K562 (cell line): ENCODE data around the gene SANBR. TPM values are rescaled to one million over a fixed set of nuclear protein-coding genes. Genes with fewer than 3 reads are reported as not detected.
A peak's percentile ranks its signal among the peaks of the same experiment; 100 is the strongest.

Experiments
- CHD1 ChIP-seq: fragments of 200-600 bp; sonication (generic); IDR thresholded peaks from one replicate; pipeline ENCODE4 v1.6.1; 2012; ENCODE audit warnings: mild to moderate bottlenecking, moderate library complexity, low read length, inconsistent platforms
- CTBP1 ChIP-seq: fragments of 450-650 bp; IDR thresholded peaks from 2 replicates; pipeline ENCODE4 v1.6.1; 2016; ENCODE audit warnings: borderline replicate concordance
- JUND ChIP-seq, 2 experiments: IDR thresholded peaks; 2 replicates in 1 of 2; 3 replicates in 1 of 2; pipeline ENCODE4 v1.6.1; 2011; ENCODE audit warnings: borderline replicate concordance in 2 of 2, low read depth in 2 of 2, low read length in 2 of 2, improper control_type of control experiment in 1 of 2, missing biosample characterization in 1 of 2, missing genetic modification characterization in 1 of 2, missing genetic modification reagents in 1 of 2
- MIER1 ChIP-seq: fragments of 450-650 bp; IDR thresholded peaks from 2 replicates; pipeline ENCODE4 v1.6.1; 2016; ENCODE audit warnings: antibody characterized with exemption, mild to moderate bottlenecking, low read depth
- ZNF41 ChIP-seq: fragments of 250-450 bp; sonication (Bioruptor Pico); conservative IDR thresholded peaks from 2 replicates; pipeline ENCODE4 v1.4.0; 2020; ENCODE audit warnings: mild to moderate bottlenecking
- polyA plus RNA-seq, 8 experiments: library from polyadenylated mRNA; depleted of rRNA in 4 of 8; stranded (reverse) in 5 of 8; unstranded in 3 of 8; fragments of >200 nt; fragmentation: Nextera tagmentation in 2 of 8; fragmentation: Illumina TruSeq in 1 of 8; extraction: Ambion mirVana in 2 of 8; extraction: Trizol in 1 of 8; gene quantifications; 2 replicates each; pipeline versions ENCODE4 v1.2.1 to v1.2.3, GENCODE V29; 2011 to 2014; ENCODE audit warnings: inconsistent platforms in 1 of 8, missing spikeins in 1 of 8
- total RNA-seq, 7 experiments: library from RNA; depleted of rRNA in 6 of 7; stranded (reverse); fragments of >200 nt in 6 of 7; fragmentation: Illumina TruSeq in 2 of 7; extraction: Trizol in 2 of 7; gene quantifications; 2 replicates each; pipeline versions ENCODE4 v1.2.1 to v1.2.3, GENCODE V29; 2011 to 2021; ENCODE audit warnings: low replicate concordance in 1 of 7
- TF ChIP-seq, protein P1 (sequence below): fragments of 450-650 bp; IDR thresholded peaks from 2 replicates; pipeline ENCODE4 v1.6.1; 2016; ENCODE audit warnings: low read depth
- TF ChIP-seq, protein P2 (sequence below): fragments of 450-650 bp; IDR thresholded peaks from 2 replicates; pipeline ENCODE4 v1.6.1; 2016; ENCODE audit warnings: mild to moderate bottlenecking, moderate library complexity

Gene SANBR
- total and polyA plus RNA-seq, 9 of the 15 experiments (the other 6 are each of a cell fraction or from before 2014, with no cell fraction given): 1.5 to 7.7 (median 6.2) TPM

DNA sequence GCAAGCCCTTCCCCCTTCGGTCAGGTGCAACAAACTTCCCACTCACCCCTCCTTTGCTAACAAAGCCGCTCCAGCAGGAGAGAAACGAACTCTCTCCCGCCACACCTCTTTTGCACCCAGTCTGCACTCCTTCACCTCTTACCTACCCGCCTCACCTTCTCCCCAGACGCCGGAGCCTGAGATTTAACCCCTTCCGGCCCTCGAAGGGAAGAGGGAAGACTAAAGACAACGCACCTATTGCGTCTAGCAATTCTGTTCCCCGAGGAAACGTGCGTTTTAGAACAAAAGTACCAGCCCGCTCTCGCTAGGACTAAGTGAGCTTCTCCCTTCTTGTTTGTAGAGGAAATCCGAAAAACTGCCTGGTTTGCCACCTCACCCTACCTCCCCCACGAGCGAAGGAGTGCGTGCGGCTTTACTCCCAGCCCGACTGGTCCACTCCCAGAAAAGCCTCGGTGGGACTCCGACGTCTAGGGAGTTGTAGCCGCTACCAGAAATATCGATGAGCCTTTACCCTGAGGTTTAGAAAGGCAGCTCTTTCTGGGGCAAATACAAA is 48.6 kb upstream of the SANBR start (continued):
- TF ChIP-seq CHD1: no peak
- TF ChIP-seq, protein P1, sequence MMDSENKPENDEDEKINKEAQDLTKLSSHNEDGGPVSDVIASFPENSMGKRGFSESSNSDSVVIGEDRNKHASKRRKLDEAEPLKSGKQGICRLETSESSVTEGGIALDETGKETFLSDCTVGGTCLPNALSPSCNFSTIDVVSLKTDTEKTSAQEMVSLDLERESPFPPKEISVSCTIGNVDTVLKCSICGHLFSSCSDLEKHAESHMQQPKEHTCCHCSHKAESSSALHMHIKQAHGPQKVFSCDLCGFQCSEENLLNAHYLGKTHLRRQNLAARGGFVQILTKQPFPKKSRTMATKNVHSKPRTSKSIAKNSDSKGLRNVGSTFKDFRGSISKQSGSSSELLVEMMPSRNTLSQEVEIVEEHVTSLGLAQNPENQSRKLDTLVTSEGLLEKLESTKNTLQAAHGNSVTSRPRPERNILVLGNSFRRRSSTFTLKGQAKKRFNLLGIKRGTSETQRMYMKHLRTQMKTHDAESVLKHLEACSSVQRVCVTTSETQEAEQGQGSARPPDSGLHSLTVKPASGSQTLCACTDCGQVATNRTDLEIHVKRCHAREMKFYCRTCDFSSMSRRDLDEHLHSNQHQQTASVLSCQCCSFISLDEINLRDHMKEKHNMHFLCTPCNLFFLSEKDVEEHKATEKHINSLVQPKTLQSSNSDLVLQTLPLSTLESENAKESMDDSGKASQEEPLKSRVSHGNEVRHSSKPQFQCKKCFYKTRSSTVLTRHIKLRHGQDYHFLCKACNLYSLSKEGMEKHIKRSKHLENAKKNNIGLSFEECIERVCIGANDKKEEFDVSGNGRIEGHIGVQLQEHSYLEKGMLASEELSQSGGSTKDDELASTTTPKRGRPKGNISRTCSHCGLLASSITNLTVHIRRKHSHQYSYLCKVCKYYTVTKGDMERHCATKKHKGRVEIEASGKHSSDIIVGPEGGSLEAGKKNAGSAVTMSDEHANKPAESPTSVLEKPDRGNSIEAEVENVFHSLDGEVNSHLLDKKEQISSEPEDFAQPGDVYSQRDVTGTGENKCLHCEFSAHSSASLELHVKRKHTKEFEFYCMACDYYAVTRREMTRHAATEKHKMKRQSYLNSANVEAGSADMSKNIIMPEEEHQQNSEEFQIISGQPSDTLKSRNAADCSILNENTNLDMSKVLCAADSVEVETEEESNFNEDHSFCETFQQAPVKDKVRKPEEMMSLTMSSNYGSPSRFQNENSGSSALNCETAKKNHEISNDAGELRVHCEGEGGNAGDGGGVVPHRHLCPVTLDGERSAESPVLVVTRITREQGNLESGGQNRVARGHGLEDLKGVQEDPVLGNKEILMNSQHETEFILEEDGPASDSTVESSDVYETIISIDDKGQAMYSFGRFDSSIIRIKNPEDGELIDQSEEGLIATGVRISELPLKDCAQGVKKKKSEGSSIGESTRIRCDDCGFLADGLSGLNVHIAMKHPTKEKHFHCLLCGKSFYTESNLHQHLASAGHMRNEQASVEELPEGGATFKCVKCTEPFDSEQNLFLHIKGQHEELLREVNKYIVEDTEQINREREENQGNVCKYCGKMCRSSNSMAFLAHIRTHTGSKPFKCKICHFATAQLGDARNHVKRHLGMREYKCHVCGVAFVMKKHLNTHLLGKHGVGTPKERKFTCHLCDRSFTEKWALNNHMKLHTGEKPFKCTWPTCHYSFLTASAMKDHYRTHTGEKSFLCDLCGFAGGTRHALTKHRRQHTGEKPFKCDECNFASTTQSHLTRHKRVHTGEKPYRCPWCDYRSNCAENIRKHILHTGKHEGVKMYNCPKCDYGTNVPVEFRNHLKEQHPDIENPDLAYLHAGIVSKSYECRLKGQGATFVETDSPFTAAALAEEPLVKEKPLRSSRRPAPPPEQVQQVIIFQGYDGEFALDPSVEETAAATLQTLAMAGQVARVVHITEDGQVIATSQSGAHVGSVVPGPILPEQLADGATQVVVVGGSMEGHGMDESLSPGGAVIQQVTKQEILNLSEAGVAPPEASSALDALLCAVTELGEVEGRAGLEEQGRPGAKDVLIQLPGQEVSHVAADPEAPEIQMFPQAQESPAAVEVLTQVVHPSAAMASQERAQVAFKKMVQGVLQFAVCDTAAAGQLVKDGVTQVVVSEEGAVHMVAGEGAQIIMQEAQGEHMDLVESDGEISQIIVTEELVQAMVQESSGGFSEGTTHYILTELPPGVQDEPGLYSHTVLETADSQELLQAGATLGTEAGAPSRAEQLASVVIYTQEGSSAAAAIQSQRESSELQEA: no peak
- no peak for TF ChIP-seq ZNF41 (CRISPR knock-in tag)
- peak; percentile 78; the same call in 1 of the 2 replicates for TF ChIP-seq CTBP1
- TF ChIP-seq, protein P2, sequence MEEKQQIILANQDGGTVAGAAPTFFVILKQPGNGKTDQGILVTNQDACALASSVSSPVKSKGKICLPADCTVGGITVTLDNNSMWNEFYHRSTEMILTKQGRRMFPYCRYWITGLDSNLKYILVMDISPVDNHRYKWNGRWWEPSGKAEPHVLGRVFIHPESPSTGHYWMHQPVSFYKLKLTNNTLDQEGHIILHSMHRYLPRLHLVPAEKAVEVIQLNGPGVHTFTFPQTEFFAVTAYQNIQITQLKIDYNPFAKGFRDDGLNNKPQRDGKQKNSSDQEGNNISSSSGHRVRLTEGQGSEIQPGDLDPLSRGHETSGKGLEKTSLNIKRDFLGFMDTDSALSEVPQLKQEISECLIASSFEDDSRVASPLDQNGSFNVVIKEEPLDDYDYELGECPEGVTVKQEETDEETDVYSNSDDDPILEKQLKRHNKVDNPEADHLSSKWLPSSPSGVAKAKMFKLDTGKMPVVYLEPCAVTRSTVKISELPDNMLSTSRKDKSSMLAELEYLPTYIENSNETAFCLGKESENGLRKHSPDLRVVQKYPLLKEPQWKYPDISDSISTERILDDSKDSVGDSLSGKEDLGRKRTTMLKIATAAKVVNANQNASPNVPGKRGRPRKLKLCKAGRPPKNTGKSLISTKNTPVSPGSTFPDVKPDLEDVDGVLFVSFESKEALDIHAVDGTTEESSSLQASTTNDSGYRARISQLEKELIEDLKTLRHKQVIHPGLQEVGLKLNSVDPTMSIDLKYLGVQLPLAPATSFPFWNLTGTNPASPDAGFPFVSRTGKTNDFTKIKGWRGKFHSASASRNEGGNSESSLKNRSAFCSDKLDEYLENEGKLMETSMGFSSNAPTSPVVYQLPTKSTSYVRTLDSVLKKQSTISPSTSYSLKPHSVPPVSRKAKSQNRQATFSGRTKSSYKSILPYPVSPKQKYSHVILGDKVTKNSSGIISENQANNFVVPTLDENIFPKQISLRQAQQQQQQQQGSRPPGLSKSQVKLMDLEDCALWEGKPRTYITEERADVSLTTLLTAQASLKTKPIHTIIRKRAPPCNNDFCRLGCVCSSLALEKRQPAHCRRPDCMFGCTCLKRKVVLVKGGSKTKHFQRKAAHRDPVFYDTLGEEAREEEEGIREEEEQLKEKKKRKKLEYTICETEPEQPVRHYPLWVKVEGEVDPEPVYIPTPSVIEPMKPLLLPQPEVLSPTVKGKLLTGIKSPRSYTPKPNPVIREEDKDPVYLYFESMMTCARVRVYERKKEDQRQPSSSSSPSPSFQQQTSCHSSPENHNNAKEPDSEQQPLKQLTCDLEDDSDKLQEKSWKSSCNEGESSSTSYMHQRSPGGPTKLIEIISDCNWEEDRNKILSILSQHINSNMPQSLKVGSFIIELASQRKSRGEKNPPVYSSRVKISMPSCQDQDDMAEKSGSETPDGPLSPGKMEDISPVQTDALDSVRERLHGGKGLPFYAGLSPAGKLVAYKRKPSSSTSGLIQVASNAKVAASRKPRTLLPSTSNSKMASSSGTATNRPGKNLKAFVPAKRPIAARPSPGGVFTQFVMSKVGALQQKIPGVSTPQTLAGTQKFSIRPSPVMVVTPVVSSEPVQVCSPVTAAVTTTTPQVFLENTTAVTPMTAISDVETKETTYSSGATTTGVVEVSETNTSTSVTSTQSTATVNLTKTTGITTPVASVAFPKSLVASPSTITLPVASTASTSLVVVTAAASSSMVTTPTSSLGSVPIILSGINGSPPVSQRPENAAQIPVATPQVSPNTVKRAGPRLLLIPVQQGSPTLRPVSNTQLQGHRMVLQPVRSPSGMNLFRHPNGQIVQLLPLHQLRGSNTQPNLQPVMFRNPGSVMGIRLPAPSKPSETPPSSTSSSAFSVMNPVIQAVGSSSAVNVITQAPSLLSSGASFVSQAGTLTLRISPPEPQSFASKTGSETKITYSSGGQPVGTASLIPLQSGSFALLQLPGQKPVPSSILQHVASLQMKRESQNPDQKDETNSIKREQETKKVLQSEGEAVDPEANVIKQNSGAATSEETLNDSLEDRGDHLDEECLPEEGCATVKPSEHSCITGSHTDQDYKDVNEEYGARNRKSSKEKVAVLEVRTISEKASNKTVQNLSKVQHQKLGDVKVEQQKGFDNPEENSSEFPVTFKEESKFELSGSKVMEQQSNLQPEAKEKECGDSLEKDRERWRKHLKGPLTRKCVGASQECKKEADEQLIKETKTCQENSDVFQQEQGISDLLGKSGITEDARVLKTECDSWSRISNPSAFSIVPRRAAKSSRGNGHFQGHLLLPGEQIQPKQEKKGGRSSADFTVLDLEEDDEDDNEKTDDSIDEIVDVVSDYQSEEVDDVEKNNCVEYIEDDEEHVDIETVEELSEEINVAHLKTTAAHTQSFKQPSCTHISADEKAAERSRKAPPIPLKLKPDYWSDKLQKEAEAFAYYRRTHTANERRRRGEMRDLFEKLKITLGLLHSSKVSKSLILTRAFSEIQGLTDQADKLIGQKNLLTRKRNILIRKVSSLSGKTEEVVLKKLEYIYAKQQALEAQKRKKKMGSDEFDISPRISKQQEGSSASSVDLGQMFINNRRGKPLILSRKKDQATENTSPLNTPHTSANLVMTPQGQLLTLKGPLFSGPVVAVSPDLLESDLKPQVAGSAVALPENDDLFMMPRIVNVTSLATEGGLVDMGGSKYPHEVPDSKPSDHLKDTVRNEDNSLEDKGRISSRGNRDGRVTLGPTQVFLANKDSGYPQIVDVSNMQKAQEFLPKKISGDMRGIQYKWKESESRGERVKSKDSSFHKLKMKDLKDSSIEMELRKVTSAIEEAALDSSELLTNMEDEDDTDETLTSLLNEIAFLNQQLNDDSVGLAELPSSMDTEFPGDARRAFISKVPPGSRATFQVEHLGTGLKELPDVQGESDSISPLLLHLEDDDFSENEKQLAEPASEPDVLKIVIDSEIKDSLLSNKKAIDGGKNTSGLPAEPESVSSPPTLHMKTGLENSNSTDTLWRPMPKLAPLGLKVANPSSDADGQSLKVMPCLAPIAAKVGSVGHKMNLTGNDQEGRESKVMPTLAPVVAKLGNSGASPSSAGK: peak; percentile 65
- peak; percentile 68 for TF ChIP-seq JUND (IDR thresholded peaks at IDR 0.05; ENCODE audit: borderline replicate concordance, low read depth, low read length)
- TF ChIP-seq JUND (tag; IDR thresholded peaks at IDR 0.05; ENCODE audit: borderline replicate concordance, low read depth, low read length): peak; percentile 64; the same call in 1 of the 3 replicates
- peak; percentile 52; the same call in 1 of the 2 replicates for TF ChIP-seq MIER1
